ENCODE results near the gene XAF1.
"Not testable (repeated sequence)": the region's sequence is repeated elsewhere in the genome, so short reads cannot be mapped to it uniquely, and the experiment has no call there.

The XAF1 gene

GRCh38 chr17:6755281-6755680 is 565 bp upstream of the XAF1 start:
- no peak for DNase-seq

- DNase-seq, result no peak
Observed at GRCh38 chr17:6756425-6757031, 682 bp downstream of the XAF1 start.

GRCh38 chr17:6757747-6758146 is 1.9 kb downstream of the XAF1 start:
- no peak for DNase-seq

GRCh38 chr17:6761779-6762178 is 5.9 kb downstream of the XAF1 start:
- no peak for DNase-seq

- DNase-seq, result no peak
Observed at GRCh38 chr17:6768447-6768846, 12.6 kb downstream of the XAF1 start.

GRCh38 chr17:6772016-6772415 is 16.2 kb downstream of the XAF1 start:
- DNase-seq, result no peak

- not testable (repeated sequence) for DNase-seq
Observed at GRCh38 chr17:6774906-6775305, 19.1 kb downstream of the XAF1 start.

GRCh38 chr17:6775871-6776405 is 20.1 kb downstream of the XAF1 start, which contains the start of gene FBXO39:
Gene FBXO39, plus strand, starts transcription at chr17:6776215. Its CDS starts 3,654 bp downstream, at chr17:6779869.
- no peak for DNase-seq

- no peak for DNase-seq
Observed at GRCh38 chr17:6779411-6779810, 23.6 kb downstream of the XAF1 start.

- DNase-seq, result no peak
Observed at GRCh38 chr17:6780001-6780400, 24.2 kb downstream of the XAF1 start.

GRCh38 chr17:6780886-6781285 is 25.0 kb downstream of the XAF1 start:
- DNase-seq, result no peak

GRCh38 chr17:6782244-6782643 is 26.4 kb downstream of the XAF1 start:
- DNase-seq, result no peak

- no peak for DNase-seq
Observed at GRCh38 chr17:6786618-6787017, 30.8 kb downstream of the XAF1 start.

GRCh38 chr17:6787081-6787693 is 31.3 kb downstream of the XAF1 start:
- DNase-seq, result no peak

GRCh38 chr17:6789146-6789545 is 33.3 kb downstream of the XAF1 start:
- DNase-seq, result no peak

- no peak for DNase-seq
Observed at GRCh38 chr17:6793748-6794493, 38.1 kb downstream of the XAF1 start.

GRCh38 chr17:6796017-6796886 is 40.4 kb downstream of the XAF1 start:
- no peak for DNase-seq

- DNase-seq, result no peak
Observed at GRCh38 chr17:6796887-6797490, 41.1 kb downstream of the XAF1 start.

GRCh38 chr17:6797718-6798351 is 42.0 kb downstream of the XAF1 start:
- DNase-seq, result no peak

- DNase-seq, result no peak
Observed at GRCh38 chr17:6799738-6800137, 43.9 kb downstream of the XAF1 start.

GRCh38 chr17:6800422-6801027 is 44.7 kb downstream of the XAF1 start:
- DNase-seq, result no peak

GRCh38 chr17:6811510-6811909 is 55.7 kb downstream of the XAF1 start:
- no peak for DNase-seq
